Measurements from ENCODE around the gene LY6G6F. TPM values are rescaled to one million over a fixed set of nuclear protein-coding genes. Genes with fewer than 3 reads are reported as not detected.

LY6G6F gene
- total and polyA plus RNA-seq, 9 donors: not detected

- TF ChIP-seq, protein P1, sequence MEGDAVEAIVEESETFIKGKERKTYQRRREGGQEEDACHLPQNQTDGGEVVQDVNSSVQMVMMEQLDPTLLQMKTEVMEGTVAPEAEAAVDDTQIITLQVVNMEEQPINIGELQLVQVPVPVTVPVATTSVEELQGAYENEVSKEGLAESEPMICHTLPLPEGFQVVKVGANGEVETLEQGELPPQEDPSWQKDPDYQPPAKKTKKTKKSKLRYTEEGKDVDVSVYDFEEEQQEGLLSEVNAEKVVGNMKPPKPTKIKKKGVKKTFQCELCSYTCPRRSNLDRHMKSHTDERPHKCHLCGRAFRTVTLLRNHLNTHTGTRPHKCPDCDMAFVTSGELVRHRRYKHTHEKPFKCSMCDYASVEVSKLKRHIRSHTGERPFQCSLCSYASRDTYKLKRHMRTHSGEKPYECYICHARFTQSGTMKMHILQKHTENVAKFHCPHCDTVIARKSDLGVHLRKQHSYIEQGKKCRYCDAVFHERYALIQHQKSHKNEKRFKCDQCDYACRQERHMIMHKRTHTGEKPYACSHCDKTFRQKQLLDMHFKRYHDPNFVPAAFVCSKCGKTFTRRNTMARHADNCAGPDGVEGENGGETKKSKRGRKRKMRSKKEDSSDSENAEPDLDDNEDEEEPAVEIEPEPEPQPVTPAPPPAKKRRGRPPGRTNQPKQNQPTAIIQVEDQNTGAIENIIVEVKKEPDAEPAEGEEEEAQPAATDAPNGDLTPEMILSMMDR (IDR thresholded peaks at IDR 0.05): no peak
- no peak for TF ChIP-seq EP300 (IDR thresholded peaks at IDR 0.05)
- no peak for TF ChIP-seq POLR2A (IDR thresholded peaks at IDR 0.05)
- intact Hi-C loops (cut with DNase I): no loop called here
- no peak overlapping the region for H3K4me3 ChIP-seq
- no peak overlapping the region for H3K27ac ChIP-seq
- DNase-seq: no peak
- H3K27me3 ChIP-seq: no peaks in the 10 kb centered on the region
- H3K4me1 ChIP-seq (ENCODE audit: insufficient read depth): no peaks in the 10 kb centered on the region
- no peaks in the 10 kb centered on the region for H3K36me3 ChIP-seq
- H3K9me3 ChIP-seq: no peaks in the 10 kb centered on the region
- WGBS, 3 donors: 29 to 42% (median 34%) methylated on average over 5 of the region's 5 CpGs
These were observed 7.5 kb downstream of the LY6G6F start for GRCh38 chr6:31713991-31714684.

- Histone ChIP-seq H3K4me1 (ENCODE audit: insufficient read depth) (no peaks in the 10 kb centered on the region), H3K27ac (no peak within 1 kb of the TSS), H3K4me3 (no peak within 1 kb of the TSS), H3K27me3 (no peaks in the 10 kb centered on the region), H3K36me3 (no peaks in the 10 kb centered on the region), H3K9me3 (no peaks in the 10 kb centered on the region)
- WGBS, 3 donors: 70 to 80% (median 79%) methylated on average over 16 of the region's 16 CpGs
- TF ChIP-seq POLR2A (IDR thresholded peaks at IDR 0.05) (no peak), EP300 (IDR thresholded peaks at IDR 0.05) (no peak)
- TF ChIP-seq, protein P1 (IDR thresholded peaks at IDR 0.05): no peak
- intact Hi-C loops (cut with DNase I): no loop called here
- no peak for DNase-seq
These were observed 8.6 kb downstream of the LY6G6F start, which contains the start of gene LY6G6D for GRCh38 chr6:31715022-31715958. TSS of gene LY6G6D (plus strand) at chr6:31715348. CDS start at chr6:31715356, 8 bp downstream.

DNA sequence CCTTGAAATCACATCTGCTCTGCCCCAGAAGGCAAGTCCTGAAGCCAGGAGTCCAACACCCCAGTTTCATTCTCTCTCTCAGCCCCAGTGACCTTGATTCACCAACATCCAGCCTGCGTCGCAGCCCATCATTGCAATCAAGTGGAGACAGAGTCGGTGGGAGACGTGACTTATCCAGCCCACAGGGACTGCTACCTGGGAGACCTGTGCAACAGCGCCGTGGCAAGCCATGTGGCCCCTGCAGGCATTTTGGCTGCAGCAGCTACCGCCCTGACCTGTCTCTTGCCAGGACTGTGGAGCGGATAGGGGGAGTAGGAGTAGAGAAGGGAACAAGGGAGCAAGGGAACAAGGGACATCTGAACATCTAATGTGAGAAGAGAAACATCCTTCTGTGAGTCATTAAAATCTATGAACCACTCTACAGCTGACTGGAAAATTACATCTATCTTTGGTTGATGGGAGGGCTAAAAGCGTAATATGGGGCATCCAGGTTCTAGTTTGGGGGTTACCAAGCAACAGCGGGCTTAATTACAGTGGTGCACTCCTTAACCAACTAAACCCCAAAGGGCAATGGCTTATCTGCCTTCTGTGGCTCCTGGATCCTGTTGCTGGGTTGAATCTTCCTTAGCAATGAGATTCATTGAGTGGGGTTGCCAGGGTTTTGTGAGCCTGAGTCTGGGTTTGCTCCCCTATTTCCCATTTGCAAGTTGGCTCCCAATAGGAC is 11.0 kb downstream of the LY6G6F start:
- no peak overlapping the region for H3K27ac ChIP-seq
- 69 to 75% (median 72%) methylated on average over 10 of the region's 10 CpGs for WGBS, 3 donors
- no peak overlapping the region for H3K4me3 ChIP-seq
- H3K9me3 ChIP-seq: no peaks in the 10 kb centered on the region
- H3K36me3 ChIP-seq: no peaks in the 10 kb centered on the region
- no peaks in the 10 kb centered on the region for H3K4me1 ChIP-seq (ENCODE audit: insufficient read depth)
- no peak for DNase-seq
- TF ChIP-seq POLR2A (IDR thresholded peaks at IDR 0.05) (no peak), EP300 (IDR thresholded peaks at IDR 0.05) (no peak)
- TF ChIP-seq, protein P1 (IDR thresholded peaks at IDR 0.05): no peak
- no peaks in the 10 kb centered on the region for H3K27me3 ChIP-seq
- intact Hi-C loops (cut with DNase I): no loop called here

DNA sequence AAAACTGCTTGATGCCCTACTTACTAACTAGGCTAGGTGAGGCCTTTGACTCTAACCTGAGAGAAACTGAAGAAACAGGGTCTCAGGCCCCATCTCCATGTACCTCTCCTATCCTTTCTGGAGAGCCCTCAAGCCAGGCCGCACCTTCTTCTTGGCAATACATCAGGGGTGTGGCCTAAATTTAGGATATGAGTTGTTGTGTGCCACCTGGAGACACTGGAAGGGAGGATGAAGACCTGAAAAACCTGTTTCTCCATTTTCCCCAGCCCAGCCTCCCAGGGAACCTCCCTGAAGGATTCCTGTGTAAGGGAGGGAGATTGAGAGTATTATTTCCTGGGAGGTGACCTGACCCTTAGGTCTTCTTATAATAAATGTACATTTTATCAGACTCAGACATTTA is 11.6 kb downstream of the LY6G6F start:
- TF ChIP-seq, protein P1 (IDR thresholded peaks at IDR 0.05): no peak
- no peak for TF ChIP-seq EP300 (IDR thresholded peaks at IDR 0.05)
- intact Hi-C loops (cut with DNase I): no loop called here
- Histone ChIP-seq H3K27me3 (no peaks in the 10 kb centered on the region), H3K4me3 (no peak overlapping the region), H3K36me3 (no peaks in the 10 kb centered on the region), H3K4me1 (ENCODE audit: insufficient read depth) (no peaks in the 10 kb centered on the region), H3K27ac (no peak overlapping the region), H3K9me3 (no peaks in the 10 kb centered on the region)
- no peak for DNase-seq
- WGBS, 3 donors: 71 to 85% (median 81%) methylated on average over 1 of the region's 1 CpG

Measured in ovary (tissue), 9 donors.